Panc1 (cell line): Measurements from ENCODE around the gene TMTC2. TPM values are rescaled to one million over a fixed set of nuclear protein-coding genes. Genes with fewer than 3 reads are reported as not detected.
"Not testable (repeated sequence)": the region's sequence is repeated elsewhere in the genome, so short reads cannot be mapped to it uniquely, and the experiment has no call there.

Experiments
- ATAC-seq: fragments of 200-7000 bp; cut with Tn5 transposase; 2 replicates; pipeline ENCODE4 v1.9.1; 2020; ENCODE audit warnings: mild to moderate bottlenecking, moderate library complexity
- BruUV-seq: library from RNA; stranded (reverse); fragments of 400-500 nt; replicated peaks from 2 replicates; lab custom pipeline; 2021; lab: Mats Ljungman, UMichigan
- CTCF ChIA-PET: fragments of 300-600 bp; sonication (Branson Sonifier 250); formaldehyde crosslinking; loops from one replicate; lab custom pipeline; 2022; ENCODE audit warnings: antibody characterized with exemption; lab: Charles Lee
- POLR2A ChIA-PET: fragments of 300-600 bp; sonication (Branson Sonifier 250); formaldehyde crosslinking; loops from one replicate; lab custom pipeline; 2022; ENCODE audit warnings: antibody characterized with exemption; lab: Charles Lee
- DNase-seq: peaks from one replicate; pipeline ENCODE4 v3.0.0-alpha.2; 2010; ENCODE audit warnings: low read depth, low spot score
- H3K27ac ChIP-seq: 2 replicates; pipeline ENCODE4 v1.5.1; 2011; ENCODE audit warnings: mild to moderate bottlenecking, low read length, inconsistent platforms
- H3K27me3 ChIP-seq: fragments of 200-500 bp; sonication (Bioruptor generic); 2 replicates; pipeline ENCODE4 v1.6.0; 2014; ENCODE audit warnings: low read length, inconsistent platforms; ENCODE audit not compliant: control insufficient read depth, insufficient read depth
- H3K36me3 ChIP-seq: fragments of 200-500 bp; sonication (Bioruptor generic); 2 replicates; pipeline ENCODE4 v1.5.1; 2014; ENCODE audit warnings: inconsistent platforms, mild to moderate bottlenecking, low read length, moderate library complexity; ENCODE audit not compliant: control insufficient read depth, insufficient read depth
- H3K4me1 ChIP-seq: 2 replicates; pipeline ENCODE4 v1.5.1; 2011; ENCODE audit warnings: inconsistent platforms, mild to moderate bottlenecking, low read length, moderate library complexity; ENCODE audit not compliant: control insufficient read depth, insufficient read depth
- H3K4me3 ChIP-seq, 2 experiments: 2 replicates each; pipeline ENCODE4 v1.5.1; 2011 to 2012; ENCODE audit warnings: low read depth in 2 of 2, low read length in 2 of 2, mild to moderate bottlenecking in 2 of 2, inconsistent platforms in 1 of 2, moderate library complexity in 1 of 2
- H3K9me3 ChIP-seq: fragments of 200-500 bp; sonication (Bioruptor generic); 2 replicates; pipeline ENCODE4 v1.5.1; 2014; ENCODE audit warnings: low read depth, mild to moderate bottlenecking, inconsistent platforms, low read length, moderate library complexity; ENCODE audit not compliant: control insufficient read depth, insufficient read depth
- POLR2AphosphoS5 ChIP-seq: IDR thresholded peaks from 2 replicates; pipeline ENCODE4 v1.6.1; 2012; ENCODE audit warnings: mild to moderate bottlenecking, low read depth, low read length, moderate library complexity
- REST ChIP-seq, 2 experiments: IDR thresholded peaks; 2 replicates each; pipeline ENCODE4 v1.6.1; 2011 to 2012; ENCODE audit warnings: low read depth in 2 of 2, control low read depth in 1 of 2, low read length in 1 of 2, mild to moderate bottlenecking in 1 of 2, moderate library complexity in 1 of 2; ENCODE audit not compliant: insufficient read depth in 1 of 2
- SIN3A ChIP-seq: IDR thresholded peaks from 2 replicates; pipeline ENCODE4 v1.6.1; 2012; ENCODE audit warnings: low read depth, mild to moderate bottlenecking, low read length, moderate library complexity, borderline replicate concordance; ENCODE audit not compliant: insufficient read depth
- TCF7L2 ChIP-seq: IDR thresholded peaks from 2 replicates; pipeline ENCODE4 v1.6.1; 2011; ENCODE audit warnings: mild to moderate bottlenecking, low read depth, low read length, inconsistent platforms
- in situ Hi-C: cut with HindIII; loops from 2 replicates; pipeline ENCODE4 v1.10.0; 2016; ENCODE audit warnings: low sequenced_read_pairs, low pct_unique_long_range_greater_than_20kb
- intact Hi-C: fragments of 100-400 bp; cut with micrococcal nuclease; formaldehyde crosslinking; loops from one replicate; pipeline ENCODE4 v1.10.0; 2022; ENCODE audit not compliant: unreplicated experiment
- total RNA-seq: library from RNA; stranded (reverse); gene quantifications from one replicate; pipeline ENCODE4 v1.2.1, GENCODE V29; 2021; ENCODE audit not compliant: unreplicated experiment
- TF ChIP-seq, protein P1 (sequence below): fragments of 450-650 bp; IDR thresholded peaks from 2 replicates; pipeline ENCODE4 v1.5.1; 2017; ENCODE audit warnings: mild to moderate bottlenecking

Gene TMTC2
- total RNA-seq, 1 experiment from 2014 or later, result 5.7 TPM

DNA sequence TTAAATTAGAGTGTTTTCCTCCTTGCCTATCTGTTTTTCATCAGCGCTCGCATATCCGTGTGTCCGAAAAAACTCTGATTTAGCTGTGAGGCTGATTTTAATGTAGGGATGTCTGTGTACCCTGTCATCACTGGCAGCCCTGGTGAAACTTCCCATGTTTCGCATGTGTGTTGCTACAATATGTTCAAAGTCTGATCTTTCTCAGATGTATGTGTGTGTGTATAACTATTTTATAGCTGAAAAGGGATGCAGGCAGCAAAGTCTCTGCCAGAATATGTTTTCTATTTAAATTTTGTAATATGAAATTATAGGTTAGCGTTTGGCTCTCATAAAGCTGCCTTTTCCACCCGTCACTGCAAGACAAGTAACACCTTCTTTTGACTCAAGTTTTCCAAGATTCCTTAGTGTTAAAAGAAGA lies 154.8 kb downstream of the TMTC2 start:
- intact Hi-C loops (no loop called here), in situ Hi-C loops (no loop called here)
- Histone ChIP-seq H3K27ac (no peak overlapping the region), H3K9me3 (no peaks in the 10 kb centered on the region), H3K4me3 (no peak overlapping the region), H3K36me3 (no peaks in the 10 kb centered on the region), H3K4me1 (no peaks in the 10 kb centered on the region), H3K27me3 (no peaks in the 10 kb centered on the region)
- no peak for ATAC-seq
- ChIA-PET CTCF (no interaction called here), POLR2A (no interaction called here)
- no peak for TF ChIP-seq SIN3A
- TF ChIP-seq POLR2AphosphoS5, result no peak
- TF ChIP-seq, protein P1, sequence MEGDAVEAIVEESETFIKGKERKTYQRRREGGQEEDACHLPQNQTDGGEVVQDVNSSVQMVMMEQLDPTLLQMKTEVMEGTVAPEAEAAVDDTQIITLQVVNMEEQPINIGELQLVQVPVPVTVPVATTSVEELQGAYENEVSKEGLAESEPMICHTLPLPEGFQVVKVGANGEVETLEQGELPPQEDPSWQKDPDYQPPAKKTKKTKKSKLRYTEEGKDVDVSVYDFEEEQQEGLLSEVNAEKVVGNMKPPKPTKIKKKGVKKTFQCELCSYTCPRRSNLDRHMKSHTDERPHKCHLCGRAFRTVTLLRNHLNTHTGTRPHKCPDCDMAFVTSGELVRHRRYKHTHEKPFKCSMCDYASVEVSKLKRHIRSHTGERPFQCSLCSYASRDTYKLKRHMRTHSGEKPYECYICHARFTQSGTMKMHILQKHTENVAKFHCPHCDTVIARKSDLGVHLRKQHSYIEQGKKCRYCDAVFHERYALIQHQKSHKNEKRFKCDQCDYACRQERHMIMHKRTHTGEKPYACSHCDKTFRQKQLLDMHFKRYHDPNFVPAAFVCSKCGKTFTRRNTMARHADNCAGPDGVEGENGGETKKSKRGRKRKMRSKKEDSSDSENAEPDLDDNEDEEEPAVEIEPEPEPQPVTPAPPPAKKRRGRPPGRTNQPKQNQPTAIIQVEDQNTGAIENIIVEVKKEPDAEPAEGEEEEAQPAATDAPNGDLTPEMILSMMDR, result no peak
- TF ChIP-seq REST (IDR thresholded peaks at IDR 0.05; ENCODE audit: insufficient read depth in 1 of 2, low read depth in 2 of 2, low read length in 1 of 2), result no peak
- no peak for TF ChIP-seq TCF7L2
- no peak for DNase-seq
- BruUV-seq, result no TSS peak

DNA sequence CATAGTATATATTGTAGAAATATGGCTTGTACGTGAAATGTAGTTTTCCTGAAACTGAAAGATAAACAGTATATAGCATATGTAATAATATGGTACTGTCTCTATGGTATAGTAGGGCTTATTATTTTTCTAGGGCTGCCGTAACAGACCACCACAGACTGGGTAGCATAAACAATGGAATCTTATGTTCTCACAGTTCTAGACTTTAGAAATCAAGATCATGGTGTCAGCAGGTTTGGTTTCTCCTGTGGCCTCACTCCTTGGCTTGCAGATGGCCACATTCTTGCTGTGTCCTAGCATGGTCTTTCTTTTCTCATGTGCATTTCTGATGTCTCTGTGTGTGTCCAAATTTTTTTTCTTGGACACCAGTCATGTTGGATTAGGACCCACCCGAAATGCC lies 155.8 kb downstream of the TMTC2 start:
- Histone ChIP-seq H3K27me3 (no peaks in the 10 kb centered on the region), H3K4me3 (no peak overlapping the region), H3K4me1 (no peaks in the 10 kb centered on the region), H3K36me3 (no peaks in the 10 kb centered on the region), H3K27ac (no peak overlapping the region), H3K9me3 (no peaks in the 10 kb centered on the region)
- ChIA-PET CTCF (no interaction called here), POLR2A (no interaction called here)
- intact Hi-C loops, result no loop called here
- in situ Hi-C loops, result no loop called here
- no peak for ATAC-seq
- no TSS peak for BruUV-seq
- DNase-seq, result no peak
- TF ChIP-seq REST (IDR thresholded peaks at IDR 0.05; ENCODE audit: insufficient read depth in 1 of 2, low read depth in 2 of 2, low read length in 1 of 2), result no peak
- no peak for TF ChIP-seq SIN3A
- no peak for TF ChIP-seq TCF7L2
- TF ChIP-seq POLR2AphosphoS5, result no peak
- TF ChIP-seq, protein P1, result no peak

DNA sequence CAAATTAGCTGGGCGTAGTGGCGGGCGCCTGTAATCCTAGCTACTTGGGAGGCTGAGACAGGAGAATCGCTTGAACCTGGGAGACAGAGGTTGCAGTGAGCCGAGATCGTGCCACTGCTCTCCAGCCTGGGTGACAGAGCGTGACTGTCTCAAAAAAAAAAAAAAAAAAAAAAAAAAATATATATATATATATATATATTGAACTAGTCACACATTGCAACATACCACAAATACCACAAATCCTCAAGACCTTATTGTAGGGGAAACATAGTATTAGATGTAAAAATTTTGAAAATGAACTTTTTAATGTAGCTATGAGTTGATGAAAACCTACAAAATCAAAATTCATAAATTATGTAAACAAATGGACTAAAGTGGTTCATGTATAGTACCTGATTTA lies 158.4 kb downstream of the TMTC2 start:
- CTCF ChIA-PET, BruUV-seq, H3K4me1 ChIP-seq, POLR2A ChIA-PET, H3K27me3 ChIP-seq, H3K9me3 ChIP-seq, in situ Hi-C loops, H3K27ac ChIP-seq, ATAC-seq, intact Hi-C loops, H3K4me3 ChIP-seq, DNase-seq, H3K36me3 ChIP-seq: not testable (repeated sequence)
